Measurements from ENCODE around the gene TEDC2. TPM values are rescaled to one million over a fixed set of nuclear protein-coding genes. Genes with fewer than 3 reads are reported as not detected.

Gene TEDC2
- total and polyA plus RNA-seq, 2 experiments from 2014 or later: 6.2 to 7.1 TPM

DNA sequence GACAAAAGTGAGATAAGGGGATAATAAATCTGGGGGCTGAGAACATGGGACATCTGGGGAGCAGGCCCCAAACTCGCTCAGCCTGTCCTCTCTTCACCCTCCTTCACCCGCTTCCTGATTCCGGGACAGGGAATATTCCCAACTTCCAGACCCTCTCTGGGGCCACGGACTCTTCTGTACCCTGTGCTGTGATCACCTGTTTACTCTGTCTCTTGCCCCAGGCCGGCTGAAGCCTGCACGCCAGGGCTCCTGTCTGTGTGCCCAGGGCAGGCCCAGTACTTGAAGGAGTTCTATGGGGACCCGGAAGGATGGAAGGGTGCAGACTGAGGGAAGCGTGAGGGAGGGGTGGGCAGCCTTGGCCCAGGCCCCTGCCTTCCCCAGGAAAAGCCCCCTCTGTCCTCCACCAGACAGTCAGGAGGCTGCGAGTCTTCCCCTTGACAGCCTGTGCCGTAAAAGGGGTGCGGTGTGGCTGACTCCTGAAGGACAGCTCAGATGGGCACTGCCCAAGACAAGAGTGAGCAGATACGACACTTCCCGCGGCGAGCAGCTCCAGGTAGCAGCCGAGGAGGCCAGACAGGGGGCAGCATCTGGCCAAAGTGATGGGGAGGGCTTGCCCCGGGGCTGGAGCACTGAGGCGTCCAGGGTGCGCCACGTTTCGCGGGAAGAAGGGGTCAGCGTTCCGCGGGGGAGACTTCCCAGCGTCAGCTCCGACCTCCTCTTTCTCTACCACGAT is 31.7 kb upstream of the TEDC2 start:
- H3K27me3 ChIP-seq: no peaks in the 10 kb centered on the region
- H3K36me3 ChIP-seq (replicated peaks; ENCODE audit: insufficient read depth, low read depth): no peaks in the 10 kb centered on the region
- no peaks in the 10 kb centered on the region for H4K20me1 ChIP-seq (ENCODE audit: insufficient read depth, poor library complexity, severe bottlenecking)
- peaks cover 11% of the 10 kb centered on the region for H3K4me1 ChIP-seq (ENCODE audit: insufficient read depth)
- H3K9me2 ChIP-seq (replicated peaks; ENCODE audit: insufficient read depth): no peaks in the 10 kb centered on the region
- no peaks in the 10 kb centered on the region for H3K9me3 ChIP-seq (ENCODE audit: low read depth)
- H3K79me2 ChIP-seq: peaks cover 24% of the 10 kb centered on the region
- no peak for TF ChIP-seq EZH2phosphoT487 (IDR thresholded peaks at IDR 0.05; ENCODE audit: low read depth, severe bottlenecking, unreplicated experiment)
- TF ChIP-seq, protein P1, sequence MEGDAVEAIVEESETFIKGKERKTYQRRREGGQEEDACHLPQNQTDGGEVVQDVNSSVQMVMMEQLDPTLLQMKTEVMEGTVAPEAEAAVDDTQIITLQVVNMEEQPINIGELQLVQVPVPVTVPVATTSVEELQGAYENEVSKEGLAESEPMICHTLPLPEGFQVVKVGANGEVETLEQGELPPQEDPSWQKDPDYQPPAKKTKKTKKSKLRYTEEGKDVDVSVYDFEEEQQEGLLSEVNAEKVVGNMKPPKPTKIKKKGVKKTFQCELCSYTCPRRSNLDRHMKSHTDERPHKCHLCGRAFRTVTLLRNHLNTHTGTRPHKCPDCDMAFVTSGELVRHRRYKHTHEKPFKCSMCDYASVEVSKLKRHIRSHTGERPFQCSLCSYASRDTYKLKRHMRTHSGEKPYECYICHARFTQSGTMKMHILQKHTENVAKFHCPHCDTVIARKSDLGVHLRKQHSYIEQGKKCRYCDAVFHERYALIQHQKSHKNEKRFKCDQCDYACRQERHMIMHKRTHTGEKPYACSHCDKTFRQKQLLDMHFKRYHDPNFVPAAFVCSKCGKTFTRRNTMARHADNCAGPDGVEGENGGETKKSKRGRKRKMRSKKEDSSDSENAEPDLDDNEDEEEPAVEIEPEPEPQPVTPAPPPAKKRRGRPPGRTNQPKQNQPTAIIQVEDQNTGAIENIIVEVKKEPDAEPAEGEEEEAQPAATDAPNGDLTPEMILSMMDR (IDR thresholded peaks at IDR 0.05; ENCODE audit: poor library complexity): peak; percentile 26
- H3K4me2 ChIP-seq: peak overlapping the region; percentile 98
- peak overlapping the region; percentile 95 for H2AFZ ChIP-seq
- 28% methylated on average over 28 of the region's 28 CpGs for WGBS (ENCODE audit: low lambda C conversion rate, missing lambda C conversion rate)
- H3K27ac ChIP-seq: peak overlapping the region; percentile 65
- DNase-seq (ENCODE audit: low spot score): peak; percentile 72
- H3K4me3 ChIP-seq: peak overlapping the region; percentile 92

DNA sequence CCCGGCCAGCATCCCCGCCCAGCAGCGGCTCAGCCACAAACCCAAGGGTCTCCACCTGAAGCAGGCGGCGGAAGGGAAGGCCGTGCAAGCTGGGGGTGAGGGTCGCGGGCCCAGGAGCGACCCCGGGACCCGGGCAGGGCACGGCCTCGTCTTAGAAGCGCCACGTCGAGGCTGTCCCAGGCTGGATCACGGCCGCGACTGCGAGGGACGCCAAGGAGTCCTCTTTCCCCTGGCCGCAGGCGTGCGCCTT is 31.2 kb upstream of the TEDC2 start:
- H2AFZ ChIP-seq: peak overlapping the region; percentile 95
- no peak for TF ChIP-seq EZH2phosphoT487 (IDR thresholded peaks at IDR 0.05; ENCODE audit: low read depth, severe bottlenecking, unreplicated experiment)
- TF ChIP-seq, protein P1 (IDR thresholded peaks at IDR 0.05; ENCODE audit: poor library complexity): peak; percentile 6
- H3K9me2 ChIP-seq (replicated peaks; ENCODE audit: insufficient read depth): no peaks in the 10 kb centered on the region
- H3K27me3 ChIP-seq: no peaks in the 10 kb centered on the region
- DNase-seq (ENCODE audit: low spot score): no peak
- H3K36me3 ChIP-seq (replicated peaks; ENCODE audit: insufficient read depth, low read depth): no peaks in the 10 kb centered on the region
- no peaks in the 10 kb centered on the region for H3K9me3 ChIP-seq (ENCODE audit: low read depth)
- peak overlapping the region; percentile 98 for H3K4me2 ChIP-seq
- WGBS (ENCODE audit: low lambda C conversion rate, missing lambda C conversion rate): under 1% methylated on average over 17 of the region's 24 CpGs
- H4K20me1 ChIP-seq (ENCODE audit: insufficient read depth, poor library complexity, severe bottlenecking): no peaks in the 10 kb centered on the region
- H3K27ac ChIP-seq: peak overlapping the region; percentile 65
- peaks cover 11% of the 10 kb centered on the region for H3K4me1 ChIP-seq (ENCODE audit: insufficient read depth)
- H3K4me3 ChIP-seq: peak overlapping the region; percentile 92
- H3K79me2 ChIP-seq: peaks cover 24% of the 10 kb centered on the region

DNA sequence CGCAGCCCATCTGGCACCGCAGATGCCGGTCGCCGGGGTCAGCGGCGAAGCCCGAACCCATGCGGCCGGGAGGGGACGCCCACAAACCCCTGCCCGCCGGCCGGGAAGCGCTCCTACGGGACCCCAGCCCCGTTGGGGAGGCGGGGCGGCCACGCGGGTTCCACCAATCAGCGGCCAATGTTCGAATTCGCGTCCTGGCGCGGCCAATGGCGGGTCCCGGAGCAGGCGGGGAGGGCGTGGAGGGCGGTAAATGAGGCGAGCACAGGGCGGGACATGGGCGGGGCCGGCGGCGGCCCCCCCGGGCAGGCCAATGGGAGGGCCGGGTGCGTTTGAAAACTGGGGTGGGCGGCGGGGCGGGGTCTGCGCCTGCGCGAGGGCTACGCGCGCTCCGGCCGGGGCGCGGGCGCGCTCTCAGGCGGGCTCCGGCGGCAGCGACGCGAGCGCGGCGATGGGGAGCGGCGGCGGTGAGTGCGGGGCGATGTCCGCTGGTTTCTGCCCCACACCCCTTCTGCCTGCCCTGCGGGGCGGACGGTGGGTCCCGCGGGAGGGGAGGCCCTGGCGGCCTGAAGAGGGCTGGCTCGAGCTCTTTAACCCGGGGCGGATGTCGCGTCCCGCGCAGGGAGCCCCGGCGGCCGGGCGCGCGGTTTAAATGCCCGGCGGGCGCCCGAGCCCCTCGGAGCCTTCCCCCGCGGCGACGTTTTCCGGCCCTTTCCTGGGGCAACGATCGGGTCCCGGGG is 30.7 kb upstream of the TEDC2 start, which contains the start of gene CCNF:
Gene CCNF (plus strand): TSS at position 414 of the 737 bp plus-strand sequence. CDS start 35 bp downstream, at position 449.
- peak; percentile 98 for DNase-seq (ENCODE audit: low spot score)
- Histone ChIP-seq H3K36me3 (replicated peaks; ENCODE audit: insufficient read depth, low read depth) (no peaks in the 10 kb centered on the region), H3K4me2 (peak within 1 kb of the TSS; percentile 98), H4K20me1 (ENCODE audit: insufficient read depth, poor library complexity, severe bottlenecking) (no peaks in the 10 kb centered on the region), H2AFZ (peak within 1 kb of the TSS; percentile 95), H3K9me3 (ENCODE audit: low read depth) (no peaks in the 10 kb centered on the region), H3K79me2 (peaks cover 24% of the 10 kb centered on the region), H3K4me1 (ENCODE audit: insufficient read depth) (peaks cover 11% of the 10 kb centered on the region), H3K27ac (peak within 1 kb of the TSS; percentile 65), H3K4me3 (peak within 1 kb of the TSS; percentile 92), H3K27me3 (no peaks in the 10 kb centered on the region), H3K9me2 (replicated peaks; ENCODE audit: insufficient read depth) (no peaks in the 10 kb centered on the region)
- TF ChIP-seq, protein P1 (IDR thresholded peaks at IDR 0.05; ENCODE audit: poor library complexity): no peak
- no peak for TF ChIP-seq EZH2phosphoT487 (IDR thresholded peaks at IDR 0.05; ENCODE audit: low read depth, severe bottlenecking, unreplicated experiment)
- no peak for TF ChIP-seq EZH2 (IDR thresholded peaks at IDR 0.05; ENCODE audit: borderline replicate concordance)
- WGBS (ENCODE audit: low lambda C conversion rate, missing lambda C conversion rate): under 1% methylated on average over 21 of the region's 103 CpGs

Data from hepatocyte (in vitro differentiated cells).